Natural killer cell (primary cell): ENCODE measurements around the gene WIPF3. TPM values are rescaled to one million over a fixed set of nuclear protein-coding genes. Genes with fewer than 3 reads are reported as not detected.

Experiments used
- ATAC-seq, 3 donors: fragments of 150-1000 bp in 2 of 3; fragments of 200-7000 bp in 1 of 3; cut with Tn5 transposase; 1 replicate in 1 of 3; 2 replicates in 2 of 3; pipeline ENCODE4 v1.10.0; 2021; ENCODE audit warnings: mild to moderate bottlenecking in 2 of 3, moderate library complexity in 2 of 3
- DNase-seq, 2 donors: peaks; one replicate each; pipeline versions ENCODE4 v3.0.0 to v3.0.0-alpha.2; 2013 to 2021; ENCODE audit warnings: mixed read lengths in 1 of 2
- H3K27ac ChIP-seq: one replicate; pipeline ENCODE4 v1.5.1; 2013; ENCODE audit warnings: mild to moderate bottlenecking, low read length
- H3K27me3 ChIP-seq: one replicate; pipeline ENCODE4 v1.6.1; 2013; ENCODE audit warnings: low read length; ENCODE audit not compliant: control insufficient read depth, insufficient read depth
- H3K36me3 ChIP-seq: one replicate; pipeline ENCODE4 v1.6.1; 2013; ENCODE audit warnings: low read length; ENCODE audit not compliant: control insufficient read depth, insufficient read depth
- H3K4me1 ChIP-seq: one replicate; pipeline ENCODE4 v1.6.1; 2013; ENCODE audit warnings: low read length; ENCODE audit not compliant: control insufficient read depth, insufficient read depth
- H3K4me3 ChIP-seq: one replicate; pipeline ENCODE4 v1.5.1; 2013; ENCODE audit warnings: low read length
- H3K9me3 ChIP-seq: one replicate; pipeline ENCODE4 v1.6.1; 2013; ENCODE audit warnings: low read length; ENCODE audit not compliant: control insufficient read depth, insufficient read depth
- H3K27ac Mint-ChIP-seq, 2 donors: one replicate each; pipeline ENCODE4 v1.8.0; 2022; ENCODE audit warnings: mild to moderate bottlenecking in 2 of 2, mixed read lengths in 2 of 2, moderate library complexity in 1 of 2
- H3K27me3 Mint-ChIP-seq, 2 donors: one replicate each; pipeline ENCODE4 v1.8.0; 2022; ENCODE audit warnings: low read depth in 2 of 2, mixed read lengths in 2 of 2
- H3K36me3 Mint-ChIP-seq: one replicate; pipeline ENCODE4 v1.8.0; 2022; ENCODE audit warnings: mixed read lengths
- H3K4me1 Mint-ChIP-seq, 2 donors: one replicate each; pipeline ENCODE4 v1.8.0; 2022; ENCODE audit warnings: mixed read lengths in 2 of 2
- H3K4me3 Mint-ChIP-seq: one replicate; pipeline ENCODE4 v1.8.0; 2022; ENCODE audit warnings: mild to moderate bottlenecking, moderate library complexity, mixed read lengths
- H3K9me3 Mint-ChIP-seq, 2 donors: one replicate each; pipeline ENCODE4 v1.8.0; 2022; ENCODE audit warnings: mixed read lengths in 2 of 2
- WGBS: methylation state at CpG from one replicate; pipeline ENCODE4 v1.1.7; 2013; ENCODE audit warnings: missing lambda C conversion rate; ENCODE audit not compliant: insufficient coverage; 5-methylcytosine and 5-hydroxymethylcytosine counted together
- intact Hi-C: fragments of 100-400 bp; cut with micrococcal nuclease; formaldehyde crosslinking; loops from one replicate; pipeline ENCODE4 v1.14.2; 2022
- total RNA-seq, 4 donors: library from RNA; stranded (reverse); fragments of 120-200 nt in 1 of 4; gene quantifications; one replicate each; pipeline versions ENCODE4 v1.2.3 to v1.2.4, GENCODE V29; 2013 to 2022
- TF ChIP-seq, protein P1 (sequence below): fragments of 200-600 bp; IDR thresholded peaks from one replicate; pipeline ENCODE4 v1.8.0; 2022; ENCODE audit warnings: antibody characterized with exemption

WIPF3 gene, protein sequence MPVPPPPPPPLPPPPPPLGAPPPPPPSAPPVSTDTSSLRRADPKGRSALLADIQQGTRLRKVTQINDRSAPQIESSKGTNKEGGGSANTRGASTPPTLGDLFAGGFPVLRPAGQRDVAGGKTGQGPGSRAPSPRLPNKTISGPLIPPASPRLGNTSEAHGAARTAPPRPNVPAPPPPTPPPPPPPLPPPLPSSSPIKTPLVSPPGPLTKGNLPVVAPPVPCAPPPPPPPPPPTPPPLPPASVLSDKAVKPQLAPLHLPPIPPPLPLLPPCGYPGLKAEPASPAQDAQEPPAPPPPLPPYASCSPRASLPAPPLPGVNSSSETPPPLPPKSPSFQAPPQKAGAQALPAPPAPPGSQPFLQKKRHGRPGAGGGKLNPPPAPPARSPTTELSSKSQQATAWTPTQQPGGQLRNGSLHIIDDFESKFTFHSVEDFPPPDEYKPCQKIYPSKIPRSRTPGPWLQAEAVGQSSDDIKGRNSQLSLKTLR
- not detected for total RNA-seq
- not detected for total RNA-seq (2013)

DNA sequence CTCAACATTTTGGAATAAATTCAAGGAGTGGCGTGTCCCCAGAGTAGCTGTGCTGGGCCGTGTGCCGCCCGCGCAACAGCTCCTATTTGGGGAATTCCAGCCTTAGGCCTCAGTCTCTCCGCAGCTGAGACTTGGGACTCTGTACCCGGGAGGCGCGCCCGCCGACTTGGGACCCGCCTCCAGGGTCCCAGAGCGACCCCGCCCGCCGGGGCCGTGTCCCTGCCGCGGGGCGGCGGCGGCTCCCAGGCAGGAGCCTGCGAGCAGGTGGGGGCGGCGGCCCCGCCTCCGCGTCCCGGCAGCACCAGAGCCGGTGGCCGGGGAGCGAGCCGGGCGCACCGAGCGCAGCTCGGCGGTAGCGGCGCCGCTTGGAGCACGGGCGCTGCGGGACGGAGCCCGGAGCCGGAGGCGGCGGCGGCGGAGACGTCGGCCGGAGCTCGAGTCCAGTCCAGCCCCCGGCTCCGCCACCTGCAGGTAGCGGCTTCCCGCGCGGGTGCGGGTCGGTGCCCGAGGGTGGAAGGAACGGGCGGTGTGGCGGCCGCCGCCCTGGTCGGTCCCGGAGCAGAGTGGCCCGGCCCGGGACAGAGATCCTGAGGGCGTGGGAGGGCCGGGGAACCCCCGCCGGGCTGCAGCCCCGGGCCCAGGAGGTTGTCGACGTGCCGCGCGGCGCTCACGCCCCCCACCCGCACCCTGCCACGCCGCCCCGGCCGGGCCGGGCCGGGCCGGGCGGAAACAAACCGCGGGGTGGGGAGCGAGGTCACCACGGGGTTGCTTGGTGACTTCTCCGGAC lies at the start of gene WIPF3:
TSS of gene WIPF3 (plus strand) at position 301 of the 787 bp plus-strand sequence. CDS start 28,217 bp downstream, outside the sequence.
- no peak within 1 kb of the TSS for H3K27ac Mint-ChIP-seq
- intact Hi-C loops: no loop called here
- H3K27ac ChIP-seq: no peak within 1 kb of the TSS
- H3K4me1 ChIP-seq: peaks cover 12% of the 10 kb centered on the region
- ATAC-seq: peak in 1 of 3 donors; percentile 21
- H3K4me3 ChIP-seq: no peak within 1 kb of the TSS
- H3K27me3 Mint-ChIP-seq: peaks cover 58 to 77% of the 10 kb centered on the region in 2 donors
- TF ChIP-seq, protein P1, sequence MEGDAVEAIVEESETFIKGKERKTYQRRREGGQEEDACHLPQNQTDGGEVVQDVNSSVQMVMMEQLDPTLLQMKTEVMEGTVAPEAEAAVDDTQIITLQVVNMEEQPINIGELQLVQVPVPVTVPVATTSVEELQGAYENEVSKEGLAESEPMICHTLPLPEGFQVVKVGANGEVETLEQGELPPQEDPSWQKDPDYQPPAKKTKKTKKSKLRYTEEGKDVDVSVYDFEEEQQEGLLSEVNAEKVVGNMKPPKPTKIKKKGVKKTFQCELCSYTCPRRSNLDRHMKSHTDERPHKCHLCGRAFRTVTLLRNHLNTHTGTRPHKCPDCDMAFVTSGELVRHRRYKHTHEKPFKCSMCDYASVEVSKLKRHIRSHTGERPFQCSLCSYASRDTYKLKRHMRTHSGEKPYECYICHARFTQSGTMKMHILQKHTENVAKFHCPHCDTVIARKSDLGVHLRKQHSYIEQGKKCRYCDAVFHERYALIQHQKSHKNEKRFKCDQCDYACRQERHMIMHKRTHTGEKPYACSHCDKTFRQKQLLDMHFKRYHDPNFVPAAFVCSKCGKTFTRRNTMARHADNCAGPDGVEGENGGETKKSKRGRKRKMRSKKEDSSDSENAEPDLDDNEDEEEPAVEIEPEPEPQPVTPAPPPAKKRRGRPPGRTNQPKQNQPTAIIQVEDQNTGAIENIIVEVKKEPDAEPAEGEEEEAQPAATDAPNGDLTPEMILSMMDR: no peak
- H3K36me3 ChIP-seq: no peaks in the 10 kb centered on the region
- H3K27me3 ChIP-seq: peaks cover 21% of the 10 kb centered on the region
- H3K9me3 ChIP-seq: no peaks in the 10 kb centered on the region
- 2% methylated on average over 99 of the region's 99 CpGs for WGBS
- H3K4me3 Mint-ChIP-seq: no peak within 1 kb of the TSS
- H3K4me1 Mint-ChIP-seq: peaks cover 0 to 7% of the 10 kb centered on the region in 2 donors
- H3K9me3 Mint-ChIP-seq: no peaks in the 10 kb centered on the region
- DNase-seq: no peak
- H3K36me3 Mint-ChIP-seq: no peaks in the 10 kb centered on the region

DNA sequence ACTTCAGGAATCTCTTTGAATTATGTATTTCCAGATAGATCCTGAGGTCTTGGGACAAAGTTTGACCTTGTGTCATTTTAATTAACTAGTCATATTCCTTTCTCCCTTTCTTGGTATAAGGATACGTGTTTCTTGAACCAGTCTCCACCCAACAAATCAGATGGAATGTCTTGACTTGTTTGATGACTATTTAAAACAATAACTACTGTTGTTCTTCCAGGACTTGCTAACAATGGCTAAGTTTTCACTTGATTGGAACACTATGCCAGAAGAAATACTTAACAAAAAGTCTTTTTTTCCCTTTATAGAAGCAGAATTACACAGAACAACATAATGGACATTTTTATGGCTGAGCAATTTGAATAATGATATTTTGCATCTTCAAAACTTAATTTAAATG lies 43.0 kb upstream of the WIPF3 start:
- no peak overlapping the region for H3K4me3 Mint-ChIP-seq
- TF ChIP-seq, protein P1: no peak
- H3K9me3 ChIP-seq: no peaks in the 10 kb centered on the region
- peaks cover 4% of the 10 kb centered on the region for H3K27me3 ChIP-seq
- DNase-seq: no peak
- H3K36me3 ChIP-seq: no peaks in the 10 kb centered on the region
- no peak overlapping the region for H3K27ac ChIP-seq
- H3K27me3 Mint-ChIP-seq: peaks cover 10 to 14% of the 10 kb centered on the region in 2 donors
- H3K9me3 Mint-ChIP-seq: no peaks in the 10 kb centered on the region
- no peak for ATAC-seq
- H3K4me3 ChIP-seq: no peak overlapping the region
- peaks cover 11 to 14% of the 10 kb centered on the region in 2 donors for H3K4me1 Mint-ChIP-seq
- H3K4me1 ChIP-seq: no peaks in the 10 kb centered on the region
- intact Hi-C loops: no loop called here
- H3K36me3 Mint-ChIP-seq: no peaks in the 10 kb centered on the region
- H3K27ac Mint-ChIP-seq: no peak overlapping the region
- WGBS: no CpG with 5 or more reads among the region's 1 CpG

DNA sequence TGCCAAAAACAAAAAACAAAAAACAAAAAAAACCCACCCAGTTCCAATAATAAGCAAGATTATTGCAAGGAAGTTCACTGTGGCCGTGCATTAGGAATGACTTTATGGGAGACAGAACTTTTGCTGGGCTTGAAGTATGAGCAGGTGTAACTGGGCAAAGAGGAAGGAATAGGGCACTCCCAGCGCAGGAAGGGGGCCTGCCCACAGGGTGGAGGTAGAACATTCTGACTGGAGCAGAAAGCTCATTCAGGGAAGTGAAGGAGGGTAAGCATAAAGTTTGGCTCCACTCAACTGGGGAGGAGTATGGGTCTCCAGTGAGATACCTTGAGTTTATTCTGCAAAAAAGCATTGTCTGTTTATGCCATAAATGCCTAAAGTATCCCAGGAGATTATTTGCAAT lies 42.1 kb upstream of the WIPF3 start:
- H3K4me1 ChIP-seq: no peaks in the 10 kb centered on the region
- DNase-seq (no peak), ATAC-seq (no peak)
- Mint-ChIP-seq H3K4me3 (no peak overlapping the region), H3K27me3 (peaks cover 10 to 14% of the 10 kb centered on the region in 2 donors), H3K27ac (no peak overlapping the region), H3K9me3 (no peaks in the 10 kb centered on the region), H3K4me1 (peaks cover 11 to 14% of the 10 kb centered on the region in 2 donors), H3K36me3 (no peaks in the 10 kb centered on the region)
- no peaks in the 10 kb centered on the region for H3K36me3 ChIP-seq
- TF ChIP-seq, protein P1: no peak
- no peak overlapping the region for H3K27ac ChIP-seq
- H3K9me3 ChIP-seq: no peaks in the 10 kb centered on the region
- H3K27me3 ChIP-seq: peaks cover 4% of the 10 kb centered on the region
- 21% methylated on average over 2 of the region's 2 CpGs for WGBS
- intact Hi-C loops: no loop called here
- H3K4me3 ChIP-seq: no peak overlapping the region
